ENCODE data around the gene TEX48.

TEX48 gene

DNA sequence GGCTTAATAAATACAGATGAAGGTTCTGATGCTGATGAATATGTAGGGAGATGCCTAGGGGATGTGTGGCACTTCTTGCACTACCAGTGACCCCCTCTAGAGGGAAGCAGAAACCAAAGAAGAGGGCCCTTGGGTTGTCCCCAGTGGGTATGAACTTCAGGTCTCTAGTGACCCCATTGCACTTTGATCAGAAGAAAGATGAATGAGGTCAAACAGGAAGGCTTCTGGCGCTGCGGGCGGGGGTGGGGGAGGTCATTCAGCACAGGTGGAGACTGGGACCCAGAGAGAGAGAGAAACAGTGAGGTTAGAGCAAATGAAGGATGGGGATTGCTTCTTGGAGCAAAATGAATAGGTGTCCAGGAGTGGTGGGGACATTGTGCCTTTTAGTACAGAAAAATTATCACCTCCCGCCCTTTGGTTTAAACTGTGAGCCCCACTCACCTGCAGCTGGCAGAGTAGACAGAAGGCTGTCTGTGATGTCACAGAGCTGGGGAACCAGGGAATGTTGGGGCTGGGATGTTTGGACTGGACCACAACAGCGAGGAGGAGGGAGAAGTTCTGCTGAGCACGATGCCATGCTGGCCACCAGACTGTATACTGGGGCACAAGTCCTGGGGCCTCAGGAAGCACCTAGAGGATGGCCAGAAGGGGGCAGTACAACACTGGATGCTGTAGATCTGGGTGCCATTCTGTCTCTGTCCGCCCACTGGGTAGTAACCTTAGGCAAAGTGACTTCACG lies at the start of gene TEX48:
Gene TEX48 (minus strand): TSS at position 599 of the 739 bp plus-strand sequence. CDS start 10,469 bp downstream, outside the sequence.
- peak; percentile 71 for DNase-seq

DNA sequence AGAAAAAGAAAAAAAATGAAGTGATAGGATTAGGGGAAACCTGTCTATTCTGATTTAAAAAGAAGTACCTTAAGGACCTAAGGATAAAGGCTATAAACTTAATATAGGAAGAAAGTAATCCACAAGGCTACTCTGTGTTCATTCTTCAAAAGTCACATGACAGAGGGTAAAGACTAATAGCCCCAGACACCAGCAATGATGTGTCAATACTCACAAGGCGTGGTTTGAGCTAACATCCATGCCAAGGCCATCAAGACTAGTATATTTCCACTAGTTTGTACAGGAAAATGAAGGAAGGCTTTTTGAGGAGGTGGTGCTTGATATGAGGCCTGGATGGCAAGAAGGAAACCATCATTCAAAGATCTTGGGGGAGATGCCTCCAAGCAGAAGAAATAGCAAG lies 49.7 kb upstream of the TEX48 start:
- no peak for DNase-seq

- no peak for DNase-seq
These were observed 47.7 kb upstream of the TEX48 start for GRCh38 chr9:114729706-114730105.

- DNase-seq = no peak
These were observed 43.9 kb upstream of the TEX48 start for GRCh38 chr9:114725930-114726329.

DNA sequence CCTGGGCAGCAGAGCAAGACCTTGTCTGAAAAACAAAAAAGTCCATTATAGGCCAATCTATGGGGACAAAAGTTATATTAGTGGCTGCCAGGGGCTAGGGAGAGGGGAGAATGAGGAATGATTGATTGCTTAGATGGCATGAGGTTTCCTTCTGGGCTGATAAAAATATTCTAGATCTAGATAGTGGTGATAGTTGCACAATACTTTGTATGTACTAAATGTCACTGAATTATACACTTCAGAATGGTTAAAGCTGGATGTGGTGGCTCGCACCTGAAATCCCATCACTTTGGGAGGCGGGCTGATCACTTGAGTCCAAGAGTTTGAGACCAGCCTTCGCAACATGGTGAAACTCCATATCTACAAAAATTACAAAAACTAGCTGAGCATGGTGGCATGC lies 42.8 kb upstream of the TEX48 start:
- no peak for DNase-seq

DNA sequence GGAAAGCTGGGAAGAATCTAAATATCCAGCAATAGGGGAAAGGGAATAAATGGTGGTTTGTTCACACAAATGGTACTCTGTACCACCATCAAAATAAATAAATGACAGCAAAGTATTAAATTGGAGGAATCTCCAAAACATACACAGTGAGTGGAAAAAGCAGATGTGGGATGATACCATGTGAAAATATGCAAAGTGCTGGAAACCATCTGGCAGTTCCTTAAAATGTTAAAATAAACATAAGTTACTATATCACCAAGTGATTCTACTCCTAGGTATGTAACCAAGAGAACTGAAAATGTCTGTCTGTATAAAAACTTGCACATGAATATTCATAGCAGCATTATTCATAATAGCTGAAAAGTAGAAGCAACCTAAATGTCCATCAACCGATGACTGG lies 41.9 kb upstream of the TEX48 start:
- DNase-seq = no peak

DNA sequence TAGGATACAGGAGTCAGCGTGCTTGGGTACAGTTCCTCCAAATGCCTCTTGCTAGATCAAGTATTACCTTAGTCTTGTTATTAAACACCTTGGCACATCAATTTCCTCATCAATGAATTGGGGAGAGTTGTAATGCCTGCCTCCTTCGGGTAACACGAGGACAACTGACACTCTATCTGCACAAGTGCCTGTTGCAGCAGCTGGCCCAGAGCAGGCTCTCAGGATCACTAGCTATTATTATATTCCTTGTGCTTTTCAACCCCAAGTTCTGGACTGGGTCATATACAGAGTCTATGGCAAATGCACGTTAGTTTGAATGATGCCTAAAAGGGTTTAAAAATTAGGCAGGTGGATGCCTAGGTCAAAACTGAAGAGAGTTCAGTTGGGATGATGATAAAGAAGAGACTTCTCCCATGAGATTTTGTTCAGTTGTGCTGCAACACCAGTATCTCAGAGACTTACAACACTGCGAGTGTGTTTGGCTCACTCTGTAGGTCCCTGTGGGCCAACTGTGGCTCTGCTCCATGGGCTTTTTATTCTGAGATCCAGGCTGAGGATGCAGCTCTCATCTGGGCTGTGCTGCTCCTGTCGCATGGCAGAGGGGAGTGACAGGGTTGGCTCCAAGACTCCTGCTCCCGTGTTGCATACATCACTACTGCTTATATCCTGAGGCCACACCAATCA lies 41.1 kb upstream of the TEX48 start:
- no peak for DNase-seq

GRCh38 chr9:114722081-114722621 lies 40.2 kb upstream of the TEX48 start:
- no peak for DNase-seq

GRCh38 chr9:114721491-114722079 lies 39.6 kb upstream of the TEX48 start:
- DNase-seq = no peak

GRCh38 chr9:114720086-114720676 lies 38.2 kb upstream of the TEX48 start:
- no peak for DNase-seq

DNA sequence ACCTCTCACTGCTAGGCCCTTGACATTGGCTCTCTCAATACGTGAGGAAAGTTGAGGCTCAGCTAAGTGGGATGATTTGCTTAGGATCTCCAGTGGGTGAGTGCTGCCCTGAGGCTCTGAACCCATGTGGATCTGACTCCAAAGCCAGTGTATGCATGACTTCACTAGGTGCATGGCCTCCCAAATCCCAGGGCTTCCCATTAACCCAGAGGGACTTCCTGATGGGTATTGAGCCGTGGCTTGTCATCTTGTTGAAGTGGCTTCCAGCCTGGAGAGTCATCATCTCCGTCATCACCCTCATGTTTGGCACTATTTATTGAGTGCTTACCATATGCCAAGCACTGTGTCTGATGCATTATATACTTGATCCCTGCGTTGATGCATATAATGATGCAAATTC lies 37.3 kb upstream of the TEX48 start:
- no peak for DNase-seq

- DNase-seq = peak; percentile 90
These were observed 36.8 kb upstream of the TEX48 start for GRCh38 chr9:114718801-114719221.

- no peak for DNase-seq
These were observed 36.0 kb upstream of the TEX48 start for GRCh38 chr9:114717908-114718486.

- DNase-seq = no peak
These were observed 27.6 kb upstream of the TEX48 start for GRCh38 chr9:114709636-114710035.

DNA sequence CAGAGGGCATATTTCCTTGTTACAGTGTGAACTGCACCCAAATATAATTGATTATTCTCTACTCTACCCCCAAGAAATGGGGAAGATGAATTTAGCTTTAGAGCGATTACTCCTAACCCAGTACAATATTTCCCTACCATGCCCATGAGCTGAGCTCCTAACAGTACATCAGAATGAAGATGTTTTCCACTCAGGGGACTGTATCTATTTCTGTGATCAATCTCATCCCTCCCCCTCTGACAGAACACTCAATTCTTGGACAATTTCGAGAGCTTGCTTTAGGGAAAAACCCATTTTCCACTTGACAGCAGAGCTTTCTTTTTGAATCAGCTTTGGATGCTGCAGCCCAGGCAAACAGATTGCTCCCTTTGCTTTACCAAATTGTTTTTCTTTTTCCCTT lies 24.7 kb upstream of the TEX48 start:
- no peak for DNase-seq

- DNase-seq = no peak
These were observed 20.0 kb upstream of the TEX48 start for GRCh38 chr9:114701988-114702387.

DNA sequence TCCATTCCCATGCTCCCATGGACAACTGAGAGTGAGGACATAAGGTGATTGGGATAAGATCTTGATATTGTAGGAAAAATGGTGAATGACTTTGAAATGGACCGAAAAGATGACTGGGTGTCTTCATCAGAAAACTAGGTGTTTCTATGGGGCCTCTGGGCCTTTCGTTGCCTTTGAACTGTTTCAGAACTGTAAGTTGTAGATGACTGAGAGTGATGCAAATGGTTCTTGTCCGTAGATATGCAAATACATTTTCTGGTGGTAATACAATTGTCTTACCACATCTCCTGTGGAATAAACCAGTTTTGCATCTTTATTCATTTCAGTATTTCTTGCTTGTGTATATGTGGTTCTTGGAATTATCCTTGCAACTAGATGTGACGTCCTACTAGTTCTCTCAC lies 16.0 kb upstream of the TEX48 start:
- no peak for DNase-seq

- peak; percentile 35 for DNase-seq
These were observed 15.0 kb upstream of the TEX48 start for GRCh38 chr9:114696814-114697544.

- no peak for DNase-seq
These were observed 14.0 kb upstream of the TEX48 start for GRCh38 chr9:114695948-114696347.

GRCh38 chr9:114694719-114695269 lies 12.8 kb upstream of the TEX48 start:
- no peak for DNase-seq

DNA sequence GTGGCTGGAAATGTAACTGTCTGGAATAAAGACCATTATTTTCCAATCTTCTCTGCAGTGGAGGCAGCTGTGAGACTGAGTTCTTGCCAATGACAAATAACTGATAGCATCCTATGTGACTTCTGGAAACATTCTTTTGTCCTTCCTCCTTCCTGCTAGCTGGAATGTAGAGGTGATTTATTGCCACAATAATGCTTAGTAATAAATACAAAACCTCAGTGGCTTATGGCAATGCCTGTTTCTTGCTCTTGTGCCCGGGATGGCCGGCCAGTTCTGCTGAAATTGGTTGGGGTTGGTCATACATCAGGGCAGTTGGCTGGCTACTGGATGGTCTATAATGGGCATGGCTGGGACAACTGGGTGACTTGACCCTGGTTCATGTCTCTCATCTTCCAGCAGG lies 12.2 kb upstream of the TEX48 start:
- no peak for DNase-seq

GRCh38 chr9:114693248-114693855 lies 11.4 kb upstream of the TEX48 start:
- DNase-seq = no peak
